Keratinocyte (primary cell): ENCODE data around the gene FBXO41.

ENCODE experiments used
- EZH2 ChIP-seq: IDR thresholded peaks from one replicate; pipeline ENCODE4 v1.6.1; 2012; ENCODE audit warnings: inconsistent platforms, mild to moderate bottlenecking, low read length, moderate library complexity
- TF ChIP-seq, protein P1 (sequence below), 3 experiments: IDR thresholded peaks in 1 of 3; conservative IDR thresholded peaks in 1 of 3; optimal IDR thresholded peaks in 1 of 3; 2 replicates in 2 of 3; 3 replicates in 1 of 3; pipeline versions ENCODE3 to v1.5.1; 2011; ENCODE audit warnings: low read length in 3 of 3, mild to moderate bottlenecking in 3 of 3, moderate library complexity in 2 of 3, control low read depth in 1 of 3, inconsistent platforms in 1 of 3; ENCODE audit not compliant: insufficient read depth in 2 of 3; ENCODE audit errors: extremely low read depth in 1 of 3

DNA sequence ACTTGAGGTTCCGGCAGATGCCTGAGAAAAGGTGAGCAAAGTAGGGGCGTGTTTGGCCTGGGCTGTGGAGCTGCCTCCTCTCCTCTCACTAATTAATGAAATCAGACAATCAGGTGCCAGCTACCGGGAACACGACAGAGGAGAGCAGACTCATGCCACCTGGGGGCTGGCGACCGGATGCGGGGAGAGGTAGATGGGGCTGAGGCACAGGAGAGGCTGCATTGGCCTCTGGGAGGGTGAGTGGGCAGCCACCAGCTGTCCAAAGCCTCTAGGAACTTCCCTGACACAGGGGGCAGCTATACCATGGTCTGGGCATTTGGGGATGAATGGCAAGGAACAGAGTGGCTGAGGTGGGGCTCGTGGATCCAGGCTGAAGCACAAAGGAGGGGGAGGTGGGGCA is 25.0 kb downstream of the FBXO41 start:
- no peak for TF ChIP-seq EZH2
- TF ChIP-seq, protein P1, sequence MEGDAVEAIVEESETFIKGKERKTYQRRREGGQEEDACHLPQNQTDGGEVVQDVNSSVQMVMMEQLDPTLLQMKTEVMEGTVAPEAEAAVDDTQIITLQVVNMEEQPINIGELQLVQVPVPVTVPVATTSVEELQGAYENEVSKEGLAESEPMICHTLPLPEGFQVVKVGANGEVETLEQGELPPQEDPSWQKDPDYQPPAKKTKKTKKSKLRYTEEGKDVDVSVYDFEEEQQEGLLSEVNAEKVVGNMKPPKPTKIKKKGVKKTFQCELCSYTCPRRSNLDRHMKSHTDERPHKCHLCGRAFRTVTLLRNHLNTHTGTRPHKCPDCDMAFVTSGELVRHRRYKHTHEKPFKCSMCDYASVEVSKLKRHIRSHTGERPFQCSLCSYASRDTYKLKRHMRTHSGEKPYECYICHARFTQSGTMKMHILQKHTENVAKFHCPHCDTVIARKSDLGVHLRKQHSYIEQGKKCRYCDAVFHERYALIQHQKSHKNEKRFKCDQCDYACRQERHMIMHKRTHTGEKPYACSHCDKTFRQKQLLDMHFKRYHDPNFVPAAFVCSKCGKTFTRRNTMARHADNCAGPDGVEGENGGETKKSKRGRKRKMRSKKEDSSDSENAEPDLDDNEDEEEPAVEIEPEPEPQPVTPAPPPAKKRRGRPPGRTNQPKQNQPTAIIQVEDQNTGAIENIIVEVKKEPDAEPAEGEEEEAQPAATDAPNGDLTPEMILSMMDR (optimal IDR thresholded peaks at IDR 0.05 in 1 of 3, IDR thresholded peaks at IDR 0.05 in 1 of 3, conservative IDR thresholded peaks at IDR 0.05 in 1 of 3; ENCODE audit: extremely low read depth in 1 of 3, insufficient read depth in 2 of 3, low read length in 3 of 3), result no peak
